ENCODE data around the gene RIMBP2.

DNA sequence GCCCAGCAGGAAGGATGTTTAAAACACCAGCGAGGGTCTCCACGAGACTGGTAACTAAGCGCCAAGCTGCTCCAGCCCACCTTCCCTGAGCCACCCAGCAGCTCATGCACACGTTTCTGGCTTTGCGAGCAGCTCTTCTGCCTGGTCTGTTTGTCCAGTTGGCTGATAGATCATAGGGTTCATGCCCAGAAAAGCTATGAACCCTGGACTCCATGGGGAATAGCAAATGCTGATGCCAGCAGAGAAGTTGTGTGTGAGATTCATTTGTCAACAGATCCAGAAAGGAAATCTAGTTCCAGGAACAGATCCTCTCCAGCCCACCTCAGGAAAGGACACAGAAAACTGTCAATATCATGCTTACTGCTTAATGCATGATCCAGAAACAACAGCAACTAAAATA, 28.2 kb upstream of the RIMBP2 start:
- TF ChIP-seq CTCF (conservative IDR thresholded peaks at IDR 0.05; ENCODE audit: low read depth, low read length), result no peak
- TF ChIP-seq EZH2 (IDR thresholded peaks at IDR 0.05; ENCODE audit: borderline replicate concordance, low read depth, low read length, poor library complexity, severe bottlenecking), result no peak
